ENCODE data around the gene PDE3A.

DNA sequence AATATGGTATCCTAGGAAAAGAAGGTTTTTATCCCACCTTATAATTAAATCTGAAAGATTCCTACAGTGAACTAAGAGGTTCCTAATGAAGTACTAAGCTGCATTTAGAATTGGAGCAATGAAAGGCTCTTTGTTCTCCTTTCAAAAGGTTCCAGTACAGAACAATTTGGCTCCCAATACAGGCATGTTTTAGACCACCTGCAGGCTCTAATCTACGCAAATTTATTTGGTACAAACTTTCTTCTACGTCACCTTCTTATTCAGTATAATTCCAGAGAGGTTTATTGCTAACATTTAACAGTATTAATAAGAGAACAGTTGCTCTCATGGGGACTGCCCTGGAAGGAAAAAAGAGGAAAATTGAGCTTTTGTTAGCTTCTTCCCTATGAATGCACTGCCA lies 289.2 kb downstream of the PDE3A start:
- TF ChIP-seq, protein P1, sequence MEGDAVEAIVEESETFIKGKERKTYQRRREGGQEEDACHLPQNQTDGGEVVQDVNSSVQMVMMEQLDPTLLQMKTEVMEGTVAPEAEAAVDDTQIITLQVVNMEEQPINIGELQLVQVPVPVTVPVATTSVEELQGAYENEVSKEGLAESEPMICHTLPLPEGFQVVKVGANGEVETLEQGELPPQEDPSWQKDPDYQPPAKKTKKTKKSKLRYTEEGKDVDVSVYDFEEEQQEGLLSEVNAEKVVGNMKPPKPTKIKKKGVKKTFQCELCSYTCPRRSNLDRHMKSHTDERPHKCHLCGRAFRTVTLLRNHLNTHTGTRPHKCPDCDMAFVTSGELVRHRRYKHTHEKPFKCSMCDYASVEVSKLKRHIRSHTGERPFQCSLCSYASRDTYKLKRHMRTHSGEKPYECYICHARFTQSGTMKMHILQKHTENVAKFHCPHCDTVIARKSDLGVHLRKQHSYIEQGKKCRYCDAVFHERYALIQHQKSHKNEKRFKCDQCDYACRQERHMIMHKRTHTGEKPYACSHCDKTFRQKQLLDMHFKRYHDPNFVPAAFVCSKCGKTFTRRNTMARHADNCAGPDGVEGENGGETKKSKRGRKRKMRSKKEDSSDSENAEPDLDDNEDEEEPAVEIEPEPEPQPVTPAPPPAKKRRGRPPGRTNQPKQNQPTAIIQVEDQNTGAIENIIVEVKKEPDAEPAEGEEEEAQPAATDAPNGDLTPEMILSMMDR (IDR thresholded peaks at IDR 0.05; ENCODE audit: low read depth, low read length, poor library complexity, severe bottlenecking) = no peak
- TF ChIP-seq EZH2phosphoT487 (IDR thresholded peaks at IDR 0.05; ENCODE audit: borderline replicate concordance, low read length) = no peak

All from DOHH2 (cell line).